ENCODE measurements around the gene DPYD.

- TF ChIP-seq CTCF (IDR thresholded peaks at IDR 0.05) (no peak), E2F4 (CRISPR knock-in tag; IDR thresholded peaks at IDR 0.05; ENCODE audit: borderline replicate concordance, low read depth) (no peak), MAX (CRISPR knock-in tag; IDR thresholded peaks at IDR 0.05) (no peak), ZBTB21 (CRISPR knock-in tag; IDR thresholded peaks at IDR 0.05; ENCODE audit: borderline replicate concordance) (no peak), ATF2 (CRISPR knock-in tag; IDR thresholded peaks at IDR 0.05; ENCODE audit: borderline replicate concordance, low read depth) (no peak), NR1H2 (CRISPR knock-in tag; IDR thresholded peaks at IDR 0.05) (no peak), CREB1 (CRISPR knock-in tag; IDR thresholded peaks at IDR 0.05) (no peak), SP1 (CRISPR knock-in tag; conservative IDR thresholded peaks at IDR 0.05) (no peak), ATF1 (CRISPR knock-in tag; IDR thresholded peaks at IDR 0.05) (no peak), HMGXB4 (CRISPR knock-in tag; IDR thresholded peaks at IDR 0.05) (no peak)
Measured at GRCh38 chr1:97077221-97077620, 843.6 kb downstream of the DPYD start.

Data from WTC11 (cell line).